Motor neuron (in vitro differentiated cells): ENCODE measurements around the gene TIAM1. TPM values are rescaled to one million over a fixed set of nuclear protein-coding genes. Genes with fewer than 3 reads are reported as not detected.

Source experiments
- ATAC-seq, 8 experiments: fragments of 200-7000 bp; cut with Tn5 transposase; replicated peaks in 6 of 8; 2 replicates each; pipeline ENCODE4 v1.8.0; 2021; ENCODE audit warnings: mild to moderate bottlenecking in 8 of 8, moderate library complexity in 8 of 8
- H3K27ac ChIP-seq, 2 donors: fragments of 250-450 bp; sonication (Bioruptor Pico); 2 replicates each; pipeline ENCODE4 v1.9.0; 2021; ENCODE audit warnings: antibody characterized with exemption in 2 of 2, mild to moderate bottlenecking in 2 of 2, moderate library complexity in 1 of 2
- H3K4me1 ChIP-seq, 2 donors: fragments of 250-450 bp; sonication (Bioruptor Pico); replicated peaks in 1 of 2; 2 replicates each; pipeline ENCODE4 v1.6.1; 2021; ENCODE audit warnings: antibody characterized with exemption in 2 of 2, mild to moderate bottlenecking in 2 of 2, moderate library complexity in 1 of 2
- H3K4me3 ChIP-seq, 5 donors: fragments of 250-450 bp; sonication (Bioruptor Pico); 2 replicates each; pipeline ENCODE4 v1.9.0; 2021; ENCODE audit warnings: antibody characterized with exemption in 5 of 5, mild to moderate bottlenecking in 5 of 5, moderate library complexity in 4 of 5
- WGBS, 10 experiments: fragments of 450-650 bp; shearing (Covaris generic); methylation state at CpG; one replicate each; pipeline ENCODE4 v1.0.0; 2022; 5-methylcytosine and 5-hydroxymethylcytosine counted together
- in situ Hi-C, 9 experiments: fragments of 400-800 bp; cut with MboI; loops; one replicate each; pipeline ENCODE4 v1.15.0; 2021; ENCODE audit warnings: low sequenced_read_pairs in 9 of 9, low pct_unique_long_range_greater_than_20kb in 2 of 9; ENCODE audit not compliant: unreplicated experiment in 9 of 9
- total RNA-seq, 8 experiments: library from RNA; unstranded; fragments of 300-600 nt; gene quantifications; 2 replicates each; pipeline versions ENCODE4 v1.2.3 to v1.2.4, GENCODE V29; 2022

Gene TIAM1
- total RNA-seq, 8 experiments from 2014 or later = 1.6 to 70.7 (median 18.7) TPM

- 3 to 100% (median 81%) methylated on average over 1 to 4 of the region's 4 CpGs; no CpG with 5 or more reads in 1 of the 10 experiments for WGBS, 10 experiments
- Histone ChIP-seq H3K27ac (no peak overlapping the region), H3K4me1 (peaks cover 0 to 6% of the 10 kb centered on the region in 2 donors), H3K4me3 (no peak overlapping the region)
- ATAC-seq = no peak
- in situ Hi-C loops = no loop called here
These were observed 54.4 kb downstream of the TIAM1 start for GRCh38 chr21:31289702-31290101.

- ATAC-seq = no peak
These were observed 55.9 kb downstream of the TIAM1 start for GRCh38 chr21:31288191-31288590.

GRCh38 chr21:31287201-31287600 lies 56.9 kb downstream of the TIAM1 start:
- in situ Hi-C loops = no loop called here
- ATAC-seq = no peak
- Histone ChIP-seq H3K27ac (no peak overlapping the region), H3K4me3 (no peak overlapping the region), H3K4me1 (no peaks in the 10 kb centered on the region)
- 0 to 100% (median 100%) methylated on average over 1 to 2 of the region's 2 CpGs; no CpG with 5 or more reads in 1 of the 10 experiments for WGBS, 10 experiments

More at GRCh38 chr21:31288191-31288590, 55.9 kb downstream of the TIAM1 start:
- Histone ChIP-seq H3K4me3 (no peak overlapping the region), H3K4me1 (no peaks in the 10 kb centered on the region), H3K27ac (no peak overlapping the region)
- 29 to 100% (median 95%) methylated on average over 2 to 3 of the region's 3 CpGs; no CpG with 5 or more reads in 3 of the 10 experiments for WGBS, 10 experiments
- in situ Hi-C loops = no loop called here

- H3K4me3 ChIP-seq = no peak overlapping the region
- no peak for ATAC-seq
- H3K4me1 ChIP-seq = no peaks in the 10 kb centered on the region
- no peak overlapping the region for H3K27ac ChIP-seq
- in situ Hi-C loops = no loop called here
- 80 to 100% (median 100%) methylated on average over 1 of the region's 1 CpG; no CpG with 5 or more reads in 3 of the 10 experiments for WGBS, 10 experiments
These were observed 57.4 kb downstream of the TIAM1 start for GRCh38 chr21:31286621-31287020.

- no peak overlapping the region for H3K4me3 ChIP-seq
- ATAC-seq = peak in 1 of 8 experiments; percentile 24
- WGBS, 10 experiments = 60 to 100% (median 100%) methylated on average over 1 to 3 of the region's 5 CpGs; no CpG with 5 or more reads in 3 of the 10 experiments
- H3K27ac ChIP-seq = no peak overlapping the region
- H3K4me1 ChIP-seq = no peaks in the 10 kb centered on the region
- in situ Hi-C loops = no loop called here
These were observed 59.2 kb downstream of the TIAM1 start for GRCh38 chr21:31284797-31285397.

GRCh38 chr21:31283025-31283424 lies 61.0 kb downstream of the TIAM1 start:
- Histone ChIP-seq H3K4me3 (no peak overlapping the region), H3K4me1 (no peaks in the 10 kb centered on the region), H3K27ac (no peak overlapping the region)
- 0 to 100% (median 92%) methylated on average over 1 to 3 of the region's 3 CpGs; no CpG with 5 or more reads in 1 of the 10 experiments for WGBS, 10 experiments
- in situ Hi-C loops = no loop called here
- ATAC-seq = no peak

GRCh38 chr21:31282095-31282709 lies 61.9 kb downstream of the TIAM1 start:
- WGBS, 10 experiments = 0 to 100% (median 60%) methylated on average over 2 to 8 of the region's 9 CpGs; no CpG with 5 or more reads in 2 of the 10 experiments
- H3K4me1 ChIP-seq = no peaks in the 10 kb centered on the region
- H3K4me3 ChIP-seq = no peak overlapping the region
- H3K27ac ChIP-seq = no peak overlapping the region
- peak in 3 of 8 experiments; percentile 66 to 89 (median 86) for ATAC-seq
- in situ Hi-C loops = no loop called here

- WGBS, 10 experiments = 73 to 100% (median 100%) methylated on average over 1 of the region's 1 CpG; no CpG with 5 or more reads in 5 of the 10 experiments
These were observed 62.5 kb downstream of the TIAM1 start for GRCh38 chr21:31281561-31281960.

GRCh38 chr21:31279986-31280385 lies 64.1 kb downstream of the TIAM1 start:
- ATAC-seq = peak in 1 of 8 experiments; percentile 45
- Histone ChIP-seq H3K4me3 (no peak overlapping the region), H3K27ac (no peak overlapping the region), H3K4me1 (no peaks in the 10 kb centered on the region)
- 70 to 100% (median 87%) methylated on average over 2 to 9 of the region's 9 CpGs; no CpG with 5 or more reads in 4 of the 10 experiments for WGBS, 10 experiments
- in situ Hi-C loops = no loop called here

More at GRCh38 chr21:31281561-31281960, 62.5 kb downstream of the TIAM1 start:
- H3K4me3 ChIP-seq = no peak overlapping the region
- H3K27ac ChIP-seq = no peak overlapping the region
- ATAC-seq = no peak
- H3K4me1 ChIP-seq = no peaks in the 10 kb centered on the region
- in situ Hi-C loops = no loop called here

- 36 to 100% (median 94%) methylated on average over 1 to 8 of the region's 8 CpGs for WGBS, 10 experiments
- in situ Hi-C loops = no loop called here
These were observed 64.8 kb downstream of the TIAM1 start for GRCh38 chr21:31279214-31279613.

GRCh38 chr21:31278511-31279130 lies 65.4 kb downstream of the TIAM1 start:
- H3K27ac ChIP-seq = no peak overlapping the region
- H3K4me1 ChIP-seq = no peaks in the 10 kb centered on the region
- 78 to 100% (median 91%) methylated on average over 2 to 11 of the region's 11 CpGs; no CpG with 5 or more reads in 2 of the 10 experiments for WGBS, 10 experiments
- ATAC-seq = no peak
- H3K4me3 ChIP-seq = no peak overlapping the region
- in situ Hi-C loops = no loop called here

More at GRCh38 chr21:31279214-31279613, 64.8 kb downstream of the TIAM1 start:
- no peak overlapping the region for H3K4me3 ChIP-seq
- H3K27ac ChIP-seq = no peak overlapping the region
- no peaks in the 10 kb centered on the region for H3K4me1 ChIP-seq
- ATAC-seq = no peak

- no peak for ATAC-seq
- H3K4me3 ChIP-seq = no peak overlapping the region
- 28 to 100% (median 89%) methylated on average over 1 to 6 of the region's 7 CpGs for WGBS, 10 experiments
- in situ Hi-C loops = no loop called here
- no peaks in the 10 kb centered on the region for H3K4me1 ChIP-seq
- H3K27ac ChIP-seq = no peak overlapping the region
These were observed 67.4 kb downstream of the TIAM1 start for GRCh38 chr21:31276663-31277062.

GRCh38 chr21:31275901-31276300 lies 68.2 kb downstream of the TIAM1 start:
- ATAC-seq = no peak
- in situ Hi-C loops = no loop called here
- 7 to 96% (median 88%) methylated on average over 1 to 6 of the region's 6 CpGs for WGBS, 10 experiments
- Histone ChIP-seq H3K4me3 (no peak overlapping the region), H3K4me1 (no peaks in the 10 kb centered on the region), H3K27ac (no peak overlapping the region)
